Liver (tissue), 3 donors: ENCODE measurements around the gene BNIP1.

Experiments
- ATF3 ChIP-seq: IDR thresholded peaks from 2 replicates; pipeline ENCODE4 v1.6.1; 2016; ENCODE audit warnings: antibody characterized with exemption
- CTCF ChIP-seq: fragments of 150-350 bp; IDR thresholded peaks from 2 replicates; pipeline ENCODE4 v1.5.1; 2017; ENCODE audit warnings: improper control_type of control experiment, low read depth, low read length; ENCODE audit not compliant: missing input control
- EGR1 ChIP-seq, 2 donors: IDR thresholded peaks; 2 replicates each; pipeline ENCODE4 v1.6.1; 2016 to 2018; ENCODE audit warnings: antibody characterized with exemption in 2 of 2, low read depth in 2 of 2
- FOXA1 ChIP-seq: IDR thresholded peaks from 2 replicates; pipeline ENCODE4 v1.6.1; 2016; ENCODE audit warnings: antibody characterized with exemption
- MAX ChIP-seq: IDR thresholded peaks from 2 replicates; pipeline ENCODE4 v1.6.1; 2016; ENCODE audit warnings: antibody characterized with exemption
- RAD21 ChIP-seq, 2 donors: IDR thresholded peaks; 2 replicates each; pipeline ENCODE4 v1.6.1; 2016; ENCODE audit warnings: antibody characterized with exemption in 2 of 2, mild to moderate bottlenecking in 2 of 2
- RXRA ChIP-seq, 2 donors: IDR thresholded peaks; 2 replicates each; pipeline ENCODE4 v1.6.1; 2017 to 2018; ENCODE audit warnings: antibody characterized with exemption in 2 of 2, mild to moderate bottlenecking in 1 of 2
- SP1 ChIP-seq: IDR thresholded peaks from 2 replicates; pipeline ENCODE4 v1.6.1; 2018; ENCODE audit warnings: antibody characterized with exemption, mild to moderate bottlenecking
- TAF1 ChIP-seq: conservative IDR thresholded peaks from 2 replicates; pipeline ENCODE4 v1.6.1; 2016; ENCODE audit warnings: antibody characterized with exemption, mild to moderate bottlenecking
- YY1 ChIP-seq: IDR thresholded peaks from 2 replicates; pipeline ENCODE4 v1.6.1; 2016; ENCODE audit warnings: antibody characterized with exemption, mild to moderate bottlenecking
- TF ChIP-seq, protein P1 (sequence below): IDR thresholded peaks from 2 replicates; pipeline ENCODE4 v1.6.1; 2016; ENCODE audit warnings: antibody characterized with exemption, mild to moderate bottlenecking
- donor health status: healthy.
- donor health status: healthy.

DNA sequence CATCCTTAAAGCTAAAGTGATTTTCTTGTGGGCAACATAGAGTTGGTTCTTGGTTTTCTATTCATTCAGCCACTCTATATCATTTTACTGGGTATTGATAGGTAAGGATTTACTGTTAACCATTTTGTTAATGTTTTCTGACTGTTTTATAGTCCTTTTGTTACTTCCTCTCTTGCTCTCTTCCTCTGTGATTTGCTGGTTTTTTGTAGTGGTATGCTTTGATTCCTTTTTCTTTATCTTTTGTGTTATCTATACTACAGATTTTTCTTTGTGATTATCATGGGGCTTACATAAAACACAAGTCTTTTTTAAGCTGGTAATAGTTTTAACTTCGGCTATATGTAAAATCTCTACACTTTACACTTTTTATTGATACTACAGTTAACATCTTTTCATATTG is 44.9 kb upstream of the BNIP1 start:
- TF ChIP-seq CTCF (no peak), EGR1 (IDR thresholded peaks at IDR 0.05; ENCODE audit: low read depth in 2 of 2) (no peak), SP1 (no peak), RAD21 (IDR thresholded peaks at IDR 0.05) (no peak), MAX (no peak), ATF3 (no peak), FOXA1 (no peak), TAF1 (no peak), RXRA (IDR thresholded peaks at IDR 0.05) (no peak), YY1 (no peak)
- TF ChIP-seq, protein P1, sequence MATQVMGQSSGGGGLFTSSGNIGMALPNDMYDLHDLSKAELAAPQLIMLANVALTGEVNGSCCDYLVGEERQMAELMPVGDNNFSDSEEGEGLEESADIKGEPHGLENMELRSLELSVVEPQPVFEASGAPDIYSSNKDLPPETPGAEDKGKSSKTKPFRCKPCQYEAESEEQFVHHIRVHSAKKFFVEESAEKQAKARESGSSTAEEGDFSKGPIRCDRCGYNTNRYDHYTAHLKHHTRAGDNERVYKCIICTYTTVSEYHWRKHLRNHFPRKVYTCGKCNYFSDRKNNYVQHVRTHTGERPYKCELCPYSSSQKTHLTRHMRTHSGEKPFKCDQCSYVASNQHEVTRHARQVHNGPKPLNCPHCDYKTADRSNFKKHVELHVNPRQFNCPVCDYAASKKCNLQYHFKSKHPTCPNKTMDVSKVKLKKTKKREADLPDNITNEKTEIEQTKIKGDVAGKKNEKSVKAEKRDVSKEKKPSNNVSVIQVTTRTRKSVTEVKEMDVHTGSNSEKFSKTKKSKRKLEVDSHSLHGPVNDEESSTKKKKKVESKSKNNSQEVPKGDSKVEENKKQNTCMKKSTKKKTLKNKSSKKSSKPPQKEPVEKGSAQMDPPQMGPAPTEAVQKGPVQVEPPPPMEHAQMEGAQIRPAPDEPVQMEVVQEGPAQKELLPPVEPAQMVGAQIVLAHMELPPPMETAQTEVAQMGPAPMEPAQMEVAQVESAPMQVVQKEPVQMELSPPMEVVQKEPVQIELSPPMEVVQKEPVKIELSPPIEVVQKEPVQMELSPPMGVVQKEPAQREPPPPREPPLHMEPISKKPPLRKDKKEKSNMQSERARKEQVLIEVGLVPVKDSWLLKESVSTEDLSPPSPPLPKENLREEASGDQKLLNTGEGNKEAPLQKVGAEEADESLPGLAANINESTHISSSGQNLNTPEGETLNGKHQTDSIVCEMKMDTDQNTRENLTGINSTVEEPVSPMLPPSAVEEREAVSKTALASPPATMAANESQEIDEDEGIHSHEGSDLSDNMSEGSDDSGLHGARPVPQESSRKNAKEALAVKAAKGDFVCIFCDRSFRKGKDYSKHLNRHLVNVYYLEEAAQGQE, result no peak
